Osteoblast (primary cell): Measurements from ENCODE around the gene OLFM2. TPM values are rescaled to one million over a fixed set of nuclear protein-coding genes. Genes with fewer than 3 reads are reported as not detected.

Experiments
- DNase-seq: peaks from one replicate; pipeline ENCODE4 v3.0.0; 2011; ENCODE audit warnings: low spot score, mixed read lengths; ENCODE audit not compliant: insufficient read length; ENCODE audit errors: missing footprints
- H2AFZ ChIP-seq: 2 replicates; pipeline ENCODE4 v1.6.0; 2011; ENCODE audit warnings: mild to moderate bottlenecking, low read length
- H3K27ac ChIP-seq: 2 replicates; pipeline ENCODE4 v1.5.1; 2011; ENCODE audit warnings: mild to moderate bottlenecking, low read depth, low read length, moderate library complexity
- H3K27me3 ChIP-seq: 2 replicates; pipeline ENCODE4 v1.6.0; 2012; ENCODE audit warnings: mild to moderate bottlenecking, control low read depth, inconsistent platforms, low read length, moderate library complexity; ENCODE audit not compliant: insufficient read depth
- H3K36me3 ChIP-seq: 2 replicates; pipeline ENCODE4 v1.5.1; 2011; ENCODE audit warnings: mild to moderate bottlenecking, low read length, control low read depth, moderate library complexity; ENCODE audit not compliant: insufficient read depth
- H3K4me1 ChIP-seq: 2 replicates; pipeline ENCODE4 v1.5.1; 2011; ENCODE audit warnings: mild to moderate bottlenecking, low read length, control low read depth, moderate library complexity; ENCODE audit not compliant: insufficient read depth
- H3K4me2 ChIP-seq: 2 replicates; pipeline ENCODE4 v1.6.0; 2011; ENCODE audit warnings: mild to moderate bottlenecking, low read length; ENCODE audit not compliant: insufficient read depth
- H3K4me3 ChIP-seq: fragments of 200-600 bp; sonication (generic); 3 replicates; pipeline ENCODE4 v1.5.1; 2012; ENCODE audit warnings: mild to moderate bottlenecking, low read length, inconsistent platforms; ENCODE audit not compliant: insufficient read depth
- H3K79me2 ChIP-seq: 2 replicates; pipeline ENCODE4 v1.6.0; 2012; ENCODE audit warnings: mild to moderate bottlenecking, low read length, control low read depth, inconsistent platforms; ENCODE audit not compliant: insufficient read depth
- H3K9me3 ChIP-seq: 2 replicates; pipeline ENCODE4 v1.5.1; 2011; ENCODE audit warnings: low read depth, low read length, control low read depth
- H4K20me1 ChIP-seq: 2 replicates; pipeline ENCODE4 v1.6.0; 2012; ENCODE audit warnings: mild to moderate bottlenecking, low read length, control low read depth; ENCODE audit not compliant: insufficient read depth
- total RNA-seq: library from RNA; depleted of rRNA; stranded (reverse); fragments of >200 nt; gene quantifications from 2 replicates; pipeline ENCODE4 v1.2.3, GENCODE V29; 2012
- TF ChIP-seq, protein P1 (sequence below): IDR thresholded peaks from 2 replicates; pipeline ENCODE4 v1.5.1; 2011; ENCODE audit warnings: mild to moderate bottlenecking, low read depth, low read length, moderate library complexity; ENCODE audit errors: extremely low read depth

OLFM2 gene
- total RNA-seq, 1 donor = 0.72 TPM

GRCh38 chr19:9835507-9835949 is 100.8 kb downstream of the OLFM2 start:
- Histone ChIP-seq H3K9me3 (no peaks in the 10 kb centered on the region), H3K27me3 (no peaks in the 10 kb centered on the region), H4K20me1 (peaks cover 13% of the 10 kb centered on the region), H3K4me2 (peak overlapping the region; percentile 98), H3K4me1 (peaks cover 11% of the 10 kb centered on the region), H3K27ac (peak overlapping the region; percentile 45), H3K79me2 (peaks cover 40% of the 10 kb centered on the region), H3K4me3 (peak overlapping the region; percentile 75), H2AFZ (peak overlapping the region; percentile 59), H3K36me3 (peaks cover 17% of the 10 kb centered on the region)
- no peak for DNase-seq
- TF ChIP-seq, protein P1, sequence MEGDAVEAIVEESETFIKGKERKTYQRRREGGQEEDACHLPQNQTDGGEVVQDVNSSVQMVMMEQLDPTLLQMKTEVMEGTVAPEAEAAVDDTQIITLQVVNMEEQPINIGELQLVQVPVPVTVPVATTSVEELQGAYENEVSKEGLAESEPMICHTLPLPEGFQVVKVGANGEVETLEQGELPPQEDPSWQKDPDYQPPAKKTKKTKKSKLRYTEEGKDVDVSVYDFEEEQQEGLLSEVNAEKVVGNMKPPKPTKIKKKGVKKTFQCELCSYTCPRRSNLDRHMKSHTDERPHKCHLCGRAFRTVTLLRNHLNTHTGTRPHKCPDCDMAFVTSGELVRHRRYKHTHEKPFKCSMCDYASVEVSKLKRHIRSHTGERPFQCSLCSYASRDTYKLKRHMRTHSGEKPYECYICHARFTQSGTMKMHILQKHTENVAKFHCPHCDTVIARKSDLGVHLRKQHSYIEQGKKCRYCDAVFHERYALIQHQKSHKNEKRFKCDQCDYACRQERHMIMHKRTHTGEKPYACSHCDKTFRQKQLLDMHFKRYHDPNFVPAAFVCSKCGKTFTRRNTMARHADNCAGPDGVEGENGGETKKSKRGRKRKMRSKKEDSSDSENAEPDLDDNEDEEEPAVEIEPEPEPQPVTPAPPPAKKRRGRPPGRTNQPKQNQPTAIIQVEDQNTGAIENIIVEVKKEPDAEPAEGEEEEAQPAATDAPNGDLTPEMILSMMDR = no peak

- peaks cover 46% of the 10 kb centered on the region for H3K79me2 ChIP-seq
Observed at GRCh38 chr19:9834726-9835506, 101.4 kb downstream of the OLFM2 start, which contains the start of gene PIN1. Gene PIN1 (plus strand): TSS chr19:9835318. CDS start chr19:9835345, 27 bp downstream.

DNA sequence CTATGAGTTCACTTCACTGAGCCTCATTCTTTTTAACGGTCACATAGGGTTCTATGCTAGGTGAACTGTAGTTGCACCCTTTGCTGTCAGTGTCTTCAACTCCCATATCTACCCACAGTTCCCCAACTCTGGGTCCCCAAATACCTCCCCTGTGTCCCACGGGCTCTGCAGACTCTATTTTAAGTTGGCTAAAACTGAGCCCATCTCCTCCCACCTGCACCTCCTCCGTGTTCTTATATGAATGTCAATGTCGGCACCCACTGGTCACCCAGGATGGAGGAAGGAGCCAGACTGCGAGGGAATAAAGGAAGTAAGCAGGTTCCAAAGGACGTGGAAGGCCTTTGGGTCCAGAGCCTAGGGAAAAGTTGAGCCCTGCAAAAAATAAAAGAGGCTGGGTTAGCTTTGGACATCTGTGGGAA is 102.0 kb downstream of the OLFM2 start:
- DNase-seq = no peak
- Histone ChIP-seq H3K27ac (no peak overlapping the region), H3K4me3 (peak overlapping the region; percentile 75), H3K27me3 (no peaks in the 10 kb centered on the region), H3K79me2 (peaks cover 52% of the 10 kb centered on the region), H3K9me3 (no peaks in the 10 kb centered on the region), H2AFZ (no peak overlapping the region), H3K4me2 (peak overlapping the region; percentile 57), H3K4me1 (peaks cover 11% of the 10 kb centered on the region), H3K36me3 (peaks cover 28% of the 10 kb centered on the region), H4K20me1 (peaks cover 21% of the 10 kb centered on the region)
- TF ChIP-seq, protein P1 = no peak

More at GRCh38 chr19:9834726-9835506, 101.4 kb downstream of the OLFM2 start, which contains the start of gene PIN1:
- Histone ChIP-seq H3K27me3 (no peaks in the 10 kb centered on the region), H3K4me2 (peak within 1 kb of the TSS; percentile 98), H3K4me3 (peak within 1 kb of the TSS; percentile 75), H3K4me1 (peaks cover 11% of the 10 kb centered on the region), H2AFZ (peak within 1 kb of the TSS; percentile 59), H4K20me1 (peaks cover 18% of the 10 kb centered on the region), H3K36me3 (peaks cover 23% of the 10 kb centered on the region), H3K9me3 (no peaks in the 10 kb centered on the region), H3K27ac (peak within 1 kb of the TSS; percentile 45)
- TF ChIP-seq, protein P1 = peak; percentile 37
- peak; percentile 100 for DNase-seq

GRCh38 chr19:9828551-9829063 is 107.7 kb downstream of the OLFM2 start:
- Histone ChIP-seq H3K4me2 (peak overlapping the region; percentile 95), H3K36me3 (peaks cover 18% of the 10 kb centered on the region), H3K27me3 (no peaks in the 10 kb centered on the region), H3K9me3 (no peaks in the 10 kb centered on the region), H3K4me1 (peaks cover 10% of the 10 kb centered on the region), H4K20me1 (peaks cover 22% of the 10 kb centered on the region), H2AFZ (no peak overlapping the region), H3K79me2 (peaks cover 57% of the 10 kb centered on the region), H3K4me3 (peak overlapping the region; percentile 100), H3K27ac (peak overlapping the region; percentile 67)
- TF ChIP-seq, protein P1 = no peak
- DNase-seq = peak; percentile 21
